SK-N-SH (cell line): Measurements from ENCODE around the gene LBHD1. TPM values are rescaled to one million over a fixed set of nuclear protein-coding genes. Genes with fewer than 3 reads are reported as not detected.

Experiments
- CTCF ChIA-PET: fragments of 300-600, 350-600 bp; formaldehyde crosslinking; extraction: SDS; loops from one replicate; lab custom pipeline; 2021; lab: Yijun Ruan, JAX
- POLR2A ChIA-PET: fragments of 350-600 bp; sonication (Branson Sonifier 250); formaldehyde crosslinking; extraction: SDS; loops from one replicate; lab custom pipeline; 2020; ENCODE audit warnings: antibody characterized with exemption, inconsistent platforms; lab: Yijun Ruan, JAX
- DNase-seq: peaks from one replicate; pipeline ENCODE4 v3.0.0; 2012
- H2AFZ ChIP-seq: fragments of 200-600 bp; sonication (generic); 2 replicates; pipeline ENCODE4 v1.8.1; 2016; ENCODE audit warnings: antibody characterized with exemption, mild to moderate bottlenecking, low read depth
- H3F3A ChIP-seq: fragments of 200-600 bp; sonication (generic); replicated peaks from 2 replicates; pipeline ENCODE3; 2016; ENCODE audit warnings: antibody characterized with exemption, mild to moderate bottlenecking; ENCODE audit not compliant: insufficient read depth
- H3K27ac ChIP-seq, 2 experiments: fragments of 200-500 bp in 1 of 2; fragments of 200-600 bp in 1 of 2; sonication (Bioruptor generic) in 1 of 2; sonication (generic), shearing (Covaris generic) in 1 of 2; 2 replicates each; pipeline versions ENCODE4 v1.5.1 to v1.6.1; 2014 to 2016; ENCODE audit warnings: low read depth in 2 of 2, inconsistent platforms in 1 of 2, low read length in 1 of 2, mild to moderate bottlenecking in 1 of 2, mixed read lengths in 1 of 2
- H3K27me3 ChIP-seq: fragments of 200-600 bp; sonication (generic), shearing (Covaris generic); 2 replicates; pipeline ENCODE4 v1.6.1; 2016; ENCODE audit warnings: mixed run types; ENCODE audit not compliant: insufficient read depth
- H3K36me3 ChIP-seq, 2 experiments: fragments of 200-500 bp in 1 of 2; fragments of 200-600 bp in 1 of 2; sonication (Bioruptor generic) in 1 of 2; sonication (generic) in 1 of 2; replicated peaks in 1 of 2; 2 replicates each; pipeline versions ENCODE3 to v1.5.1; 2014 to 2016; ENCODE audit warnings: low read length in 1 of 2, mild to moderate bottlenecking in 1 of 2; ENCODE audit not compliant: insufficient read depth in 2 of 2, control insufficient read depth in 1 of 2
- H3K4me1 ChIP-seq, 2 experiments: fragments of 200-500 bp in 1 of 2; fragments of 200-600 bp in 1 of 2; sonication (Bioruptor generic) in 1 of 2; sonication (generic), shearing (Covaris generic) in 1 of 2; 2 replicates each; pipeline versions ENCODE4 v1.5.1 to v1.6.1; 2014 to 2016; ENCODE audit warnings: low read depth in 1 of 2, low read length in 1 of 2, mixed run types in 1 of 2; ENCODE audit not compliant: insufficient read depth in 2 of 2, control insufficient read depth in 1 of 2
- H3K4me2 ChIP-seq: fragments of 200-600 bp; sonication (generic), shearing (Covaris generic); 2 replicates; pipeline ENCODE4 v1.6.1; 2017; ENCODE audit warnings: mixed run types
- H3K4me3 ChIP-seq, 2 experiments: fragments of 200-500 bp in 1 of 2; fragments of 200-600 bp in 1 of 2; sonication (Bioruptor generic) in 1 of 2; sonication (generic), shearing (Covaris generic) in 1 of 2; 2 replicates each; pipeline versions ENCODE4 v1.5.1 to v1.8.1; 2014 to 2016; ENCODE audit warnings: low read depth in 2 of 2, inconsistent platforms in 1 of 2, low read length in 1 of 2, mild to moderate bottlenecking in 1 of 2, mixed read lengths in 1 of 2, moderate library complexity in 1 of 2
- H3K79me2 ChIP-seq: fragments of 200-600 bp; sonication (generic); 2 replicates; pipeline ENCODE4 v1.8.1; 2017; ENCODE audit warnings: mild to moderate bottlenecking; ENCODE audit not compliant: insufficient read depth
- H3K9ac ChIP-seq: fragments of 200-600 bp; sonication (generic); 2 replicates; pipeline ENCODE4 v1.6.1; 2017; ENCODE audit warnings: mixed run types
- H3K9me2 ChIP-seq: fragments of 200-600 bp; sonication (generic); 2 replicates; pipeline ENCODE4 v1.6.1; 2017; ENCODE audit warnings: mixed run types
- H3K9me3 ChIP-seq: fragments of 200-600 bp; sonication (generic); 2 replicates; pipeline ENCODE4 v1.6.1; 2017; ENCODE audit warnings: mixed run types, mild to moderate bottlenecking, moderate library complexity
- H4K20me1 ChIP-seq: fragments of 200-600 bp; sonication (generic); 2 replicates; pipeline ENCODE4 v1.6.1; 2017; ENCODE audit warnings: mild to moderate bottlenecking, mixed run types; ENCODE audit not compliant: insufficient read depth
- CHD2 ChIP-seq: fragments of 150-350 bp; IDR thresholded peaks from 2 replicates; pipeline ENCODE4 v1.6.1; 2018; ENCODE audit warnings: low read length; ENCODE audit not compliant: partially characterized antibody
- ELF1 ChIP-seq: IDR thresholded peaks from 2 replicates; pipeline ENCODE4 v1.4.0; 2012
- EP300 ChIP-seq, 2 experiments: IDR thresholded peaks; 2 replicates each; pipeline versions ENCODE4 v1.4.0 to v1.6.1; 2012; ENCODE audit warnings: borderline replicate concordance in 1 of 2, low read depth in 1 of 2, low read length in 1 of 2
- EZH2phosphoT487 ChIP-seq: fragments of 200-600 bp; sonication (generic); IDR thresholded peaks from 2 replicates; pipeline ENCODE4 v1.6.1; 2017; ENCODE audit warnings: low read depth, mixed run types, mild to moderate bottlenecking, antibody characterized with exemption, moderate library complexity, borderline replicate concordance
- GABPA ChIP-seq: IDR thresholded peaks from 2 replicates; pipeline ENCODE4 v1.4.0; 2012; ENCODE audit warnings: low read depth, mild to moderate bottlenecking
- GATA2 ChIP-seq: sonication (generic); formaldehyde crosslinking; IDR thresholded peaks from 2 replicates; pipeline ENCODE4 v1.5.0; 2020; ENCODE audit warnings: mild to moderate bottlenecking, missing genetic modification reagents
- JUND ChIP-seq: IDR thresholded peaks from 2 replicates; pipeline ENCODE4 v1.4.0; 2012
- MXI1 ChIP-seq: IDR thresholded peaks from 2 replicates; pipeline ENCODE4 v1.6.1; 2012; ENCODE audit warnings: mild to moderate bottlenecking, low read depth, low read length, improper control_type of control experiment
- POLR2AphosphoS5 ChIP-seq: IDR thresholded peaks from 2 replicates; pipeline ENCODE4 v1.6.1; 2012; ENCODE audit warnings: low read depth, low read length
- RAD21 ChIP-seq: IDR thresholded peaks from 2 replicates; pipeline ENCODE4 v1.6.1; 2012; ENCODE audit warnings: mild to moderate bottlenecking, low read length
- RCOR1 ChIP-seq: fragments of 150-350 bp; IDR thresholded peaks from 2 replicates; pipeline ENCODE4 v1.6.1; 2017; ENCODE audit warnings: antibody characterized with exemption, low read length
- REST ChIP-seq: IDR thresholded peaks from 2 replicates; pipeline ENCODE4 v1.6.1; 2012; ENCODE audit warnings: mild to moderate bottlenecking, low read depth, low read length, moderate library complexity
- SIN3A ChIP-seq: IDR thresholded peaks from 2 replicates; pipeline ENCODE4 v1.6.1; 2012; ENCODE audit warnings: low read depth, mild to moderate bottlenecking, low read length, moderate library complexity, borderline replicate concordance
- SMC3 ChIP-seq: IDR thresholded peaks from 2 replicates; pipeline ENCODE4 v1.6.1; 2012; ENCODE audit warnings: low read depth, low read length, improper control_type of control experiment
- TAF1 ChIP-seq: IDR thresholded peaks from 2 replicates; pipeline ENCODE4 v1.6.1; 2012; ENCODE audit warnings: low read depth, mild to moderate bottlenecking, low read length, moderate library complexity, borderline replicate concordance
- TCF12 ChIP-seq: IDR thresholded peaks from 2 replicates; pipeline ENCODE4 v1.4.0; 2012
- TEAD4 ChIP-seq: IDR thresholded peaks from 2 replicates; pipeline ENCODE4 v1.4.0; 2012; ENCODE audit warnings: mild to moderate bottlenecking, borderline replicate concordance; ENCODE audit not compliant: insufficient read depth
- YY1 ChIP-seq: IDR thresholded peaks from 2 replicates; pipeline ENCODE4 v1.4.0; 2012; ENCODE audit warnings: low read depth, mild to moderate bottlenecking
- WGBS: methylation state at CpG from one replicate; pipeline ENCODE4 v1.1.6; 2017; ENCODE audit warnings: low lambda C conversion rate; 5-methylcytosine and 5-hydroxymethylcytosine counted together
- polyA plus RNA-seq, 3 experiments: library from polyadenylated mRNA; depleted of rRNA; stranded (reverse); fragments of >200 nt; gene quantifications; 2 replicates each; pipeline ENCODE4 v1.2.3, GENCODE V29; 2012
- TF ChIP-seq, protein P1 (sequence below): IDR thresholded peaks from 2 replicates; pipeline ENCODE4; 2012
- TF ChIP-seq, protein P2 (sequence below): IDR thresholded peaks from 2 replicates; pipeline ENCODE4 v1.4.0; 2012; ENCODE audit warnings: low read depth, borderline replicate concordance

Gene LBHD1
- polyA plus RNA-seq, 1 of the 3 experiments (the other 2 are of a cell fraction), result 9.7 TPM

DNA sequence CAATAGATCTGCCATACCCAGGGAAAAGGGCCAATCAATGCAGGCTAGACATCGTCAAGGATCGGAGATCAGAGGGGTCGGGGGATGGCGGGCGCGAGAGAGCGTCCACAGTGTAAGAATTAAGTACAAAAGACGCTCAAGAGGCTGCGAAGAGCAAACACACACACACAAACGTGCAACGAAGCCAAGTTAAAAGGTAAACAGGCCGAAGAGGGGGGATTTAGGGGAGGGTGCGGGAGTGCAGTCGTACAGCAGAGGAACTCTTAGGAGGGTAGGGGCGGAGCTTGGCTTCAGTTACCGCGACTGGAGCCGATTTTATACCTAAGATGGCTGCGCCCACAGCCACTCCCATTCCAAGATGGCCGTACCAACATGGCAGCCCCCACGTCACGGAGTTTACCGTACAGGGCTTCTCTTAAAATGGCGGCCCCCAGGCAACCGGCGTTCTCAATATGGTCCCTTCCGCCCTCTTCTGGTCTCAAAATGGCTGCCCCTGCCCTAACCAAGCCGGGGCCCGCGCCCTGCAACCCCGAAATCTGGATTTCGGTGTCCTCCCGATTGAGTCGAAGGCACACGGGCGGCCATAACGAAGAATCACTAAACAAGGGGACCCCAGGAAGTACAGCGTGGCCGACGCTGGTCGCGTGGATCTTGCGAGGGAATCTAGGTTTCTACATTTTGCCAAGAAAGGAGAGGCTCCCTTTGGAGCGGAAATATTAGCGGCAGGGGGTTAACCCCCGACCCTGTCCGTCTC is 37.4 kb upstream of the LBHD1 start:
- Histone ChIP-seq H3K9me2 (no peaks in the 10 kb centered on the region), H3K4me3 (peak overlapping the region; percentile 48 to 59), H3K36me3 (peaks cover 35 to 41% of the 10 kb centered on the region in 2 experiments), H3K4me2 (peak overlapping the region; percentile 81), H4K20me1 (no peaks in the 10 kb centered on the region), H2AFZ (peak overlapping the region; percentile 93), H3K4me1 (peaks cover 22 to 45% of the 10 kb centered on the region in 2 experiments; a peak in 3 of 4 replicates), H3K9ac (peak overlapping the region; percentile 70), H3K9me3 (no peaks in the 10 kb centered on the region), H3F3A (peaks cover 54% of the 10 kb centered on the region), H3K27me3 (no peaks in the 10 kb centered on the region), H3K27ac (peak overlapping the region; percentile 85 to 94), H3K79me2 (peaks cover 10% of the 10 kb centered on the region; the same call in 1 of the 2 replicates)
- ChIA-PET CTCF (interaction anchor here (0.8 to 6.6 kb wide), 5 partner anchors 15 to 175 kb away, joined by 3 to 48 read pairs (median 3); no protein-coding TSS in a partner anchor), POLR2A (interaction anchor here (0.6 to 4.0 kb wide), 10 partner anchors 16 to 180 kb away, joined by 3 to 24 read pairs (median 4); partner anchors contain the start of genes C11orf98, CSKMT, HNRNPUL2 and LBHD1)
- TF ChIP-seq SMC3, result no peak
- peak; percentile 85 for TF ChIP-seq CHD2
- TF ChIP-seq TEAD4, result peak; percentile 95
- TF ChIP-seq, protein P1, sequence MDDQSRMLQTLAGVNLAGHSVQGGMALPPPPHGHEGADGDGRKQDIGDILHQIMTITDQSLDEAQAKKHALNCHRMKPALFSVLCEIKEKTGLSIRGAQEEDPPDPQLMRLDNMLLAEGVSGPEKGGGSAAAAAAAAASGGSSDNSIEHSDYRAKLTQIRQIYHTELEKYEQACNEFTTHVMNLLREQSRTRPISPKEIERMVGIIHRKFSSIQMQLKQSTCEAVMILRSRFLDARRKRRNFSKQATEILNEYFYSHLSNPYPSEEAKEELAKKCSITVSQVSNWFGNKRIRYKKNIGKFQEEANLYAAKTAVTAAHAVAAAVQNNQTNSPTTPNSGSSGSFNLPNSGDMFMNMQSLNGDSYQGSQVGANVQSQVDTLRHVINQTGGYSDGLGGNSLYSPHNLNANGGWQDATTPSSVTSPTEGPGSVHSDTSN, result peak; percentile 45; the same call in 1 of the 2 replicates
- peak in 1 of 2 experiments; percentile 24; a peak in 1 of 4 replicates for TF ChIP-seq EP300 (IDR thresholded peaks at IDR 0.05; ENCODE audit: borderline replicate concordance in 1 of 2, low read depth in 1 of 2, low read length in 1 of 2)
- 0 out of 2 replicates have a peak, but pooled peaks have one; percentile 62 for TF ChIP-seq SIN3A
- TF ChIP-seq, protein P2, sequence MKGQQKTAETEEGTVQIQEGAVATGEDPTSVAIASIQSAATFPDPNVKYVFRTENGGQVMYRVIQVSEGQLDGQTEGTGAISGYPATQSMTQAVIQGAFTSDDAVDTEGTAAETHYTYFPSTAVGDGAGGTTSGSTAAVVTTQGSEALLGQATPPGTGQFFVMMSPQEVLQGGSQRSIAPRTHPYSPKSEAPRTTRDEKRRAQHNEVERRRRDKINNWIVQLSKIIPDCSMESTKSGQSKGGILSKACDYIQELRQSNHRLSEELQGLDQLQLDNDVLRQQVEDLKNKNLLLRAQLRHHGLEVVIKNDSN, result peak; percentile 37; the same call in 1 of the 2 replicates
- TF ChIP-seq JUND, result peak; percentile 56; the same call in 1 of the 2 replicates
- TF ChIP-seq MXI1, result 0 out of 2 replicates have a peak, but pooled peaks have one; percentile 3
- TF ChIP-seq EZH2phosphoT487, result no peak
- no peak for TF ChIP-seq GATA2 (CRISPR knock-in tag)
- TF ChIP-seq TAF1, result peak; percentile 78; the same call in 1 of the 2 replicates
- TF ChIP-seq GABPA, result peak; percentile 72
- TF ChIP-seq RCOR1, result peak; percentile 27
- TF ChIP-seq REST, result no peak
- peak; percentile 89 for TF ChIP-seq POLR2AphosphoS5
- no peak for TF ChIP-seq RAD21
- peak; percentile 100 for TF ChIP-seq YY1
- peak; percentile 82 for TF ChIP-seq ELF1
- peak; percentile 14; the same call in 1 of the 2 replicates for TF ChIP-seq TCF12
- 31% methylated on average over 26 of the region's 47 CpGs for whole genome bisulfite sequencing
- DNase-seq, result peak; percentile 89
